HCT116 (cell line): ENCODE measurements around the gene SELENON. TPM values are rescaled to one million over a fixed set of nuclear protein-coding genes. Genes with fewer than 3 reads are reported as not detected.

ENCODE experiments used
- ATAC-seq: fragments of 200-7000 bp; cut with Tn5 transposase; 2 replicates; pipeline ENCODE4 v1.9.1; 2020; ENCODE audit warnings: mild to moderate bottlenecking, moderate library complexity
- BruUV-seq: library from RNA; stranded (reverse); fragments of 400-500 nt; replicated peaks from 2 replicates; lab custom pipeline; 2021; lab: Mats Ljungman, UMichigan
- CTCF ChIA-PET: fragments of 300-600 bp; sonication (Branson Sonifier 250); formaldehyde crosslinking; loops from one replicate; lab custom pipeline; 2021; ENCODE audit warnings: antibody characterized with exemption; lab: Charles Lee
- POLR2A ChIA-PET: fragments of 300-600, 350-600 bp; sonication (Branson Sonifier 250); formaldehyde crosslinking; loops from one replicate; lab custom pipeline; 2021; ENCODE audit warnings: antibody characterized with exemption; lab: Charles Lee
- RAD21 ChIA-PET, 2 experiments: fragments of 300-600 bp; sonication (Branson Sonifier 250); formaldehyde crosslinking; loops; one replicate each; lab custom pipeline; 2023; ENCODE audit warnings: low total read pairs in 2 of 2; ENCODE audit not compliant: uncharacterized antibody in 2 of 2, unreplicated experiment in 2 of 2, low non-redundant PET in 1 of 2; lab: Charles Lee
- DNase-seq: peaks from one replicate; pipeline ENCODE4 v3.0.0-alpha.2; 2010; ENCODE audit warnings: low read depth, low spot score
- H2AFZ ChIP-seq: fragments of 200-600 bp; shearing (Covaris generic), sonication (generic); 2 replicates; pipeline ENCODE4 v1.6.1; 2017; ENCODE audit warnings: low read depth, mixed run types, mixed read lengths, antibody characterized with exemption, low read length; ENCODE audit not compliant: poor library complexity, severe bottlenecking
- H3K27ac ChIP-seq: 2 replicates; pipeline ENCODE4 v1.5.1; 2012; ENCODE audit warnings: low read depth, low read length
- H3K27me3 ChIP-seq: fragments of 200-600 bp; sonication (generic); 2 replicates; pipeline ENCODE4 v1.6.1; 2016; ENCODE audit warnings: mixed run types, low read length, mixed read lengths; ENCODE audit not compliant: insufficient read depth
- H3K36me3 ChIP-seq, 2 experiments: fragments of 200-500 bp in 1 of 2; fragments of 200-600 bp in 1 of 2; sonication (Bioruptor generic) in 1 of 2; sonication (generic) in 1 of 2; 2 replicates each; pipeline versions ENCODE4 v1.5.1 to v1.6.1; 2014 to 2016; ENCODE audit warnings: low read length in 2 of 2, inconsistent platforms in 1 of 2, mixed read lengths in 1 of 2, mixed run types in 1 of 2; ENCODE audit not compliant: insufficient read depth in 2 of 2, control insufficient read depth in 1 of 2
- H3K4me1 ChIP-seq, 2 experiments: fragments of 200-600 bp in 1 of 2; sonication (generic) in 1 of 2; 2 replicates each; pipeline versions ENCODE4 v1.5.1 to v1.6.1; 2012 to 2017; ENCODE audit warnings: low read length in 2 of 2, inconsistent platforms in 1 of 2, mild to moderate bottlenecking in 1 of 2, mixed read lengths in 1 of 2, mixed run types in 1 of 2, moderate library complexity in 1 of 2; ENCODE audit not compliant: insufficient read depth in 2 of 2, control insufficient read depth in 1 of 2
- H3K4me2 ChIP-seq: fragments of 200-600 bp; sonication (generic); 2 replicates; pipeline ENCODE4 v1.6.1; 2017; ENCODE audit warnings: mixed run types, low read length, mixed read lengths
- H3K4me3 ChIP-seq, 2 experiments: fragments of 200-600 bp in 1 of 2; sonication (generic) in 1 of 2; replicated peaks in 1 of 2; 2 replicates each; pipeline ENCODE4 v1.5.1; 2011 to 2016; ENCODE audit warnings: low read length in 2 of 2, control low read depth in 1 of 2, low read depth in 1 of 2, mild to moderate bottlenecking in 1 of 2, mixed read lengths in 1 of 2, mixed run types in 1 of 2
- H3K79me2 ChIP-seq: fragments of 200-600 bp; sonication (generic); 2 replicates; pipeline ENCODE4 v1.6.1; 2017; ENCODE audit warnings: mild to moderate bottlenecking, mixed run types, low read length, moderate library complexity, mixed read lengths; ENCODE audit not compliant: insufficient read depth
- H3K9ac ChIP-seq: fragments of 200-600 bp; sonication (generic); 2 replicates; pipeline ENCODE4 v1.6.1; 2016; ENCODE audit warnings: low read length, mixed read lengths
- H3K9me2 ChIP-seq: fragments of 200-600 bp; sonication (generic), shearing (Covaris generic); 2 replicates; pipeline ENCODE4 v1.6.1; 2017; ENCODE audit warnings: mixed run types, mild to moderate bottlenecking, moderate library complexity; ENCODE audit not compliant: insufficient read depth
- H3K9me3 ChIP-seq, 2 experiments: fragments of 200-500 bp in 1 of 2; fragments of 200-600 bp in 1 of 2; sonication (Bioruptor generic) in 1 of 2; sonication (generic) in 1 of 2; 2 replicates each; pipeline ENCODE4 v1.6.1; 2014 to 2017; ENCODE audit warnings: low read length in 2 of 2, mixed read lengths in 2 of 2, inconsistent platforms in 1 of 2, low read depth in 1 of 2, mild to moderate bottlenecking in 1 of 2, mixed run types in 1 of 2, moderate library complexity in 1 of 2; ENCODE audit not compliant: control insufficient read depth in 1 of 2, insufficient read depth in 1 of 2
- H4K20me1 ChIP-seq: fragments of 200-600 bp; sonication (generic), shearing (Covaris generic); 2 replicates; pipeline ENCODE4 v1.6.1; 2017; ENCODE audit warnings: mixed run types, mild to moderate bottlenecking, moderate library complexity; ENCODE audit not compliant: insufficient read depth
- CBX3 ChIP-seq: IDR thresholded peaks from 2 replicates; pipeline ENCODE4 v1.6.1; 2012; ENCODE audit warnings: low read depth
- CEBPB ChIP-seq: IDR thresholded peaks from 2 replicates; pipeline ENCODE4 v1.6.1; 2012; ENCODE audit warnings: low read depth
- EGR1 ChIP-seq: IDR thresholded peaks from 2 replicates; pipeline ENCODE4 v1.6.1; 2012; ENCODE audit warnings: low read depth
- EZH2 ChIP-seq: fragments of 200-600 bp; sonication (generic); IDR thresholded peaks from 2 replicates; pipeline ENCODE4 v1.6.1; 2017; ENCODE audit warnings: antibody characterized with exemption, mixed run types
- EZH2phosphoT487 ChIP-seq: fragments of 200-600 bp; IDR thresholded peaks from 2 replicates; pipeline ENCODE4 v1.6.1; 2018; ENCODE audit warnings: antibody characterized with exemption, borderline replicate concordance
- FOSL1 ChIP-seq: IDR thresholded peaks from 2 replicates; pipeline ENCODE4 v1.6.1; 2012; ENCODE audit warnings: low read depth
- JUND ChIP-seq: IDR thresholded peaks from 2 replicates; pipeline ENCODE4 v1.6.1; 2012
- POLR2A ChIP-seq: IDR thresholded peaks from 2 replicates; pipeline ENCODE4 v1.7.0; 2011; ENCODE audit warnings: borderline replicate concordance; ENCODE audit not compliant: insufficient read depth, insufficient read length; ENCODE audit errors: extremely low read depth
- POLR2AphosphoS5 ChIP-seq: IDR thresholded peaks from 2 replicates; pipeline ENCODE4 v1.6.1; 2011; ENCODE audit warnings: mild to moderate bottlenecking, low read depth, low read length, moderate library complexity
- RAD21 ChIP-seq: IDR thresholded peaks from 2 replicates; pipeline ENCODE4 v1.6.1; 2012; ENCODE audit warnings: low read depth, mild to moderate bottlenecking
- SIN3A ChIP-seq: IDR thresholded peaks from 2 replicates; pipeline ENCODE4 v1.6.1; 2012; ENCODE audit warnings: low read depth
- SP1 ChIP-seq: IDR thresholded peaks from 2 replicates; pipeline ENCODE4 v1.6.1; 2012; ENCODE audit warnings: low read depth
- SRF ChIP-seq: IDR thresholded peaks from 2 replicates; pipeline ENCODE4 v1.6.1; 2012; ENCODE audit warnings: low read depth
- TCF7L2 ChIP-seq: IDR thresholded peaks from 2 replicates; pipeline ENCODE4 v1.7.0; 2011; ENCODE audit warnings: borderline replicate concordance, inconsistent platforms; ENCODE audit not compliant: insufficient read depth, insufficient read length; ENCODE audit errors: extremely low read depth
- YY1 ChIP-seq: IDR thresholded peaks from 2 replicates; pipeline ENCODE4 v1.6.1; 2011; ENCODE audit warnings: low read length, low read depth, moderate library complexity, mild to moderate bottlenecking; ENCODE audit not compliant: insufficient replicate concordance; ENCODE audit errors: extremely low read depth
- intact Hi-C: fragments of 100-400 bp; cut with micrococcal nuclease; formaldehyde crosslinking; loops from 2 replicates; pipeline ENCODE4 v1.10.0; 2022
- total RNA-seq: library from RNA; stranded (reverse); gene quantifications from one replicate; pipeline ENCODE4 v1.2.1, GENCODE V29; 2021; ENCODE audit not compliant: unreplicated experiment
- TF ChIP-seq, protein P1 (sequence below): IDR thresholded peaks from 2 replicates; pipeline ENCODE4 v1.6.1; 2012
- TF ChIP-seq, protein P2 (sequence below): IDR thresholded peaks from 2 replicates; pipeline ENCODE4 v1.6.1; 2012; ENCODE audit warnings: low read depth
- TF ChIP-seq, protein P3 (sequence below): IDR thresholded peaks from 2 replicates; pipeline ENCODE4 v1.6.1; 2012
- TF ChIP-seq, protein P4 (sequence below), 3 experiments: fragments of 200-600 bp in 1 of 3; sonication (generic) in 1 of 3; IDR thresholded peaks in 2 of 3; conservative IDR thresholded peaks in 1 of 3; 2 replicates each; pipeline ENCODE4 v1.5.1; 2012 to 2017; ENCODE audit warnings: low read depth in 2 of 3, low read length in 2 of 3, antibody characterized with exemption in 1 of 3, borderline replicate concordance in 1 of 3, control low read depth in 1 of 3, mild to moderate bottlenecking in 1 of 3, mixed read lengths in 1 of 3, mixed run types in 1 of 3, moderate library complexity in 1 of 3; ENCODE audit not compliant: insufficient read depth in 1 of 3

SELENON gene
- total RNA-seq, 1 experiment from 2014 or later, result 85.1 TPM

DNA sequence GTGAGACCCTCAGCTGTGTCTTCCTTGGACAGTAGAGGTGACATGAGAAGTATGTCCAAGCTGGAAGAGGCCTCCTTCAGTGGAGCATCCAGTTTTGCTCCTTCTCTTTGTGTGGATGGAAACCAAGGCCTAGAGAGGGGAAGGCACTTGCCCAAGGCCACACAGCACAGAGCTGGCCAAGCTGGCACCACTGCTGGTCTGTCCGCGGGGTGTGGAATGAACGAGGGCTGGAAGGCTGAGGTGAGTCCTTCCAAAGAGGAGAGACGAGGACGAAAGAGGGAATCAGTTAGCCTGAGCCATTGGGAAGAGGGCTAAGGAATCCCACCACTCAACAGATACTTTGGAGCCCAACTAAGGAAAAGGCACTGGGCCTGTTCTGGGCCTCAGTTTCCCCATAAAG lies 27.8 kb upstream of the SELENON start:
- ATAC-seq (no peak), DNase-seq (no peak)
- Histone ChIP-seq H2AFZ (no peak overlapping the region), H3K9ac (no peak overlapping the region), H3K4me3 (no peak overlapping the region), H3K79me2 (no peaks in the 10 kb centered on the region), H3K36me3 (no peaks in the 10 kb centered on the region), H4K20me1 (no peaks in the 10 kb centered on the region), H3K4me1 (peaks cover 9 to 13% of the 10 kb centered on the region in 2 experiments), H3K4me2 (no peak overlapping the region), H3K27ac (no peak overlapping the region), H3K27me3 (no peaks in the 10 kb centered on the region), H3K9me3 (no peaks in the 10 kb centered on the region), H3K9me2 (no peaks in the 10 kb centered on the region)
- ChIA-PET RAD21 (no interaction called here), CTCF (no interaction called here), POLR2A (no interaction called here)
- no peak for TF ChIP-seq CBX3
- no peak for TF ChIP-seq EZH2phosphoT487
- TF ChIP-seq SRF, result no peak
- no peak for TF ChIP-seq POLR2A
- TF ChIP-seq SP1, result no peak
- no peak for TF ChIP-seq SIN3A
- no peak for TF ChIP-seq CEBPB
- no peak for TF ChIP-seq RAD21
- TF ChIP-seq, protein P1, sequence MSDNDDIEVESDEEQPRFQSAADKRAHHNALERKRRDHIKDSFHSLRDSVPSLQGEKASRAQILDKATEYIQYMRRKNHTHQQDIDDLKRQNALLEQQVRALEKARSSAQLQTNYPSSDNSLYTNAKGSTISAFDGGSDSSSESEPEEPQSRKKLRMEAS, result no peak
- TF ChIP-seq, protein P2, sequence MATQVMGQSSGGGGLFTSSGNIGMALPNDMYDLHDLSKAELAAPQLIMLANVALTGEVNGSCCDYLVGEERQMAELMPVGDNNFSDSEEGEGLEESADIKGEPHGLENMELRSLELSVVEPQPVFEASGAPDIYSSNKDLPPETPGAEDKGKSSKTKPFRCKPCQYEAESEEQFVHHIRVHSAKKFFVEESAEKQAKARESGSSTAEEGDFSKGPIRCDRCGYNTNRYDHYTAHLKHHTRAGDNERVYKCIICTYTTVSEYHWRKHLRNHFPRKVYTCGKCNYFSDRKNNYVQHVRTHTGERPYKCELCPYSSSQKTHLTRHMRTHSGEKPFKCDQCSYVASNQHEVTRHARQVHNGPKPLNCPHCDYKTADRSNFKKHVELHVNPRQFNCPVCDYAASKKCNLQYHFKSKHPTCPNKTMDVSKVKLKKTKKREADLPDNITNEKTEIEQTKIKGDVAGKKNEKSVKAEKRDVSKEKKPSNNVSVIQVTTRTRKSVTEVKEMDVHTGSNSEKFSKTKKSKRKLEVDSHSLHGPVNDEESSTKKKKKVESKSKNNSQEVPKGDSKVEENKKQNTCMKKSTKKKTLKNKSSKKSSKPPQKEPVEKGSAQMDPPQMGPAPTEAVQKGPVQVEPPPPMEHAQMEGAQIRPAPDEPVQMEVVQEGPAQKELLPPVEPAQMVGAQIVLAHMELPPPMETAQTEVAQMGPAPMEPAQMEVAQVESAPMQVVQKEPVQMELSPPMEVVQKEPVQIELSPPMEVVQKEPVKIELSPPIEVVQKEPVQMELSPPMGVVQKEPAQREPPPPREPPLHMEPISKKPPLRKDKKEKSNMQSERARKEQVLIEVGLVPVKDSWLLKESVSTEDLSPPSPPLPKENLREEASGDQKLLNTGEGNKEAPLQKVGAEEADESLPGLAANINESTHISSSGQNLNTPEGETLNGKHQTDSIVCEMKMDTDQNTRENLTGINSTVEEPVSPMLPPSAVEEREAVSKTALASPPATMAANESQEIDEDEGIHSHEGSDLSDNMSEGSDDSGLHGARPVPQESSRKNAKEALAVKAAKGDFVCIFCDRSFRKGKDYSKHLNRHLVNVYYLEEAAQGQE, result no peak
- TF ChIP-seq JUND, result no peak
- no peak for TF ChIP-seq EGR1
- TF ChIP-seq, protein P3, sequence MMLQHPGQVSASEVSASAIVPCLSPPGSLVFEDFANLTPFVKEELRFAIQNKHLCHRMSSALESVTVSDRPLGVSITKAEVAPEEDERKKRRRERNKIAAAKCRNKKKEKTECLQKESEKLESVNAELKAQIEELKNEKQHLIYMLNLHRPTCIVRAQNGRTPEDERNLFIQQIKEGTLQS, result no peak
- no peak for TF ChIP-seq YY1
- no peak for TF ChIP-seq TCF7L2
- no peak for TF ChIP-seq FOSL1
- TF ChIP-seq EZH2, result no peak
- TF ChIP-seq, protein P4, sequence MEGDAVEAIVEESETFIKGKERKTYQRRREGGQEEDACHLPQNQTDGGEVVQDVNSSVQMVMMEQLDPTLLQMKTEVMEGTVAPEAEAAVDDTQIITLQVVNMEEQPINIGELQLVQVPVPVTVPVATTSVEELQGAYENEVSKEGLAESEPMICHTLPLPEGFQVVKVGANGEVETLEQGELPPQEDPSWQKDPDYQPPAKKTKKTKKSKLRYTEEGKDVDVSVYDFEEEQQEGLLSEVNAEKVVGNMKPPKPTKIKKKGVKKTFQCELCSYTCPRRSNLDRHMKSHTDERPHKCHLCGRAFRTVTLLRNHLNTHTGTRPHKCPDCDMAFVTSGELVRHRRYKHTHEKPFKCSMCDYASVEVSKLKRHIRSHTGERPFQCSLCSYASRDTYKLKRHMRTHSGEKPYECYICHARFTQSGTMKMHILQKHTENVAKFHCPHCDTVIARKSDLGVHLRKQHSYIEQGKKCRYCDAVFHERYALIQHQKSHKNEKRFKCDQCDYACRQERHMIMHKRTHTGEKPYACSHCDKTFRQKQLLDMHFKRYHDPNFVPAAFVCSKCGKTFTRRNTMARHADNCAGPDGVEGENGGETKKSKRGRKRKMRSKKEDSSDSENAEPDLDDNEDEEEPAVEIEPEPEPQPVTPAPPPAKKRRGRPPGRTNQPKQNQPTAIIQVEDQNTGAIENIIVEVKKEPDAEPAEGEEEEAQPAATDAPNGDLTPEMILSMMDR (IDR thresholded peaks at IDR 0.05 in 2 of 3, conservative IDR thresholded peaks at IDR 0.05 in 1 of 3; ENCODE audit: borderline replicate concordance in 1 of 3, insufficient read depth in 1 of 3, low read depth in 2 of 3, low read length in 2 of 3), result no peak
- no peak for TF ChIP-seq POLR2AphosphoS5
- intact Hi-C loops, result no loop called here
- BruUV-seq, result no TSS peak
